T-helper 1 cell treated with Interleukin-12 subunit alpha and Interleukin-12 subunit beta and Interleukin-4 antibody, amounts not matched to agents 30 ng/mL and 1 ng/mL, for 36 hours (primary cell): ENCODE measurements around the gene DMKN. TPM values are rescaled to one million over a fixed set of nuclear protein-coding genes. Genes with fewer than 3 reads are reported as not detected.

Experiments used
- intact Hi-C: fragments of 100-400 bp; cut with micrococcal nuclease; formaldehyde crosslinking; loops from one replicate; pipeline ENCODE4 v1.15.1; 2024
- total RNA-seq: library from RNA; stranded (reverse); gene quantifications from 2 replicates; pipeline ENCODE4 v1.2.3, GENCODE V29; 2022

DMKN gene
- total RNA-seq, 1 donor from 2014 or later = not detected

GRCh38 chr19:35549879-35550523, 36.6 kb upstream of the DMKN start:
- intact Hi-C loops = loop anchor here (1.0 to 10.0 kb wide), 8 partner anchors 42 to 445 kb away; partner anchors contain the start of genes HAUS5 and SDHAF1

- intact Hi-C loops = loop anchor here (1.0 to 10.0 kb wide), 8 partner anchors 43 to 446 kb away; partner anchors contain the start of genes HAUS5 and SDHAF1
Measured at GRCh38 chr19:35549174-35549788, 35.8 kb upstream of the DMKN start.

GRCh38 chr19:35546532-35546931, 33.1 kb upstream of the DMKN start:
- intact Hi-C loops = loop anchor here (5.0 to 10.0 kb wide), 2 partner anchors 386 to 448 kb away; partner anchors contain the start of gene SDHAF1

GRCh38 chr19:35545855-35546381, 32.5 kb upstream of the DMKN start:
- intact Hi-C loops = loop anchor here (1.0 to 10.0 kb wide), 10 partner anchors 11 to 449 kb away; partner anchors contain the start of genes COX6B1, DMKN, HAUS5 and LIN37

GRCh38 chr19:35545001-35545854, 31.8 kb upstream of the DMKN start, which contains the start of gene TMEM147:
Gene TMEM147, plus strand, starts transcription at chr19:35545626. Its CDS starts 114 bp downstream, at chr19:35545740.
- intact Hi-C loops = loop anchor here (1.0 to 10.0 kb wide), 10 partner anchors 12 to 450 kb away; partner anchors contain the start of genes COX6B1, DMKN, HAUS5 and LIN37

GRCh38 chr19:35544110-35544802, 30.8 kb upstream of the DMKN start:
- intact Hi-C loops = loop anchor here (2.0 to 10.0 kb wide), 3 partner anchors 31 to 451 kb away; partner anchors contain the start of genes DMKN, PSENEN, SDHAF1 and U2AF1L4

- intact Hi-C loops = loop anchor here (2.0 to 10.0 kb wide), 3 partner anchors 31 to 451 kb away; partner anchors contain the start of genes DMKN, PSENEN, SDHAF1 and U2AF1L4
Measured at GRCh38 chr19:35543280-35544109, 30.0 kb upstream of the DMKN start.

- intact Hi-C loops = loop anchor here (10.0 kb wide), 1 partner anchor 453 kb away; the partner anchor contains the start of gene SDHAF1
Measured at GRCh38 chr19:35542209-35542608, 28.8 kb upstream of the DMKN start.

GRCh38 chr19:35540356-35540927, 27.0 kb upstream of the DMKN start:
- intact Hi-C loops = loop anchor here (10.0 kb wide), 1 partner anchor 454 kb away; the partner anchor contains the start of gene SDHAF1

GRCh38 chr19:35539850-35540249, 26.4 kb upstream of the DMKN start:
- intact Hi-C loops = loop anchor here (10.0 kb wide), 1 partner anchor 455 kb away; the partner anchor contains the start of gene SDHAF1

- intact Hi-C loops = no loop called here
Measured at GRCh38 chr19:35539314-35539713, 25.9 kb upstream of the DMKN start.

- intact Hi-C loops = no loop called here
Measured at GRCh38 chr19:35534803-35535480, 21.5 kb upstream of the DMKN start.

- intact Hi-C loops = no loop called here
Measured at GRCh38 chr19:35533822-35534392, 20.5 kb upstream of the DMKN start.

GRCh38 chr19:35533201-35533821, 19.9 kb upstream of the DMKN start, which contains the start of gene GAPDHS:
Gene GAPDHS, plus strand, starts transcription at chr19:35533456. Its CDS starts 72 bp downstream, at chr19:35533528.
- intact Hi-C loops = no loop called here

GRCh38 chr19:35531291-35531690, 17.8 kb upstream of the DMKN start:
- intact Hi-C loops = no loop called here

GRCh38 chr19:35529241-35530218, 16.1 kb upstream of the DMKN start:
- intact Hi-C loops = no loop called here
